ENCODE measurements around the gene FARSA.
"Not testable (repeated sequence)": the region's sequence is repeated elsewhere in the genome, so short reads cannot be mapped to it uniquely, and the experiment has no call there.

The FARSA gene

GRCh38 chr19:12953799-12954611 lies 20.5 kb upstream of the FARSA start:
- TF ChIP-seq, protein P1, sequence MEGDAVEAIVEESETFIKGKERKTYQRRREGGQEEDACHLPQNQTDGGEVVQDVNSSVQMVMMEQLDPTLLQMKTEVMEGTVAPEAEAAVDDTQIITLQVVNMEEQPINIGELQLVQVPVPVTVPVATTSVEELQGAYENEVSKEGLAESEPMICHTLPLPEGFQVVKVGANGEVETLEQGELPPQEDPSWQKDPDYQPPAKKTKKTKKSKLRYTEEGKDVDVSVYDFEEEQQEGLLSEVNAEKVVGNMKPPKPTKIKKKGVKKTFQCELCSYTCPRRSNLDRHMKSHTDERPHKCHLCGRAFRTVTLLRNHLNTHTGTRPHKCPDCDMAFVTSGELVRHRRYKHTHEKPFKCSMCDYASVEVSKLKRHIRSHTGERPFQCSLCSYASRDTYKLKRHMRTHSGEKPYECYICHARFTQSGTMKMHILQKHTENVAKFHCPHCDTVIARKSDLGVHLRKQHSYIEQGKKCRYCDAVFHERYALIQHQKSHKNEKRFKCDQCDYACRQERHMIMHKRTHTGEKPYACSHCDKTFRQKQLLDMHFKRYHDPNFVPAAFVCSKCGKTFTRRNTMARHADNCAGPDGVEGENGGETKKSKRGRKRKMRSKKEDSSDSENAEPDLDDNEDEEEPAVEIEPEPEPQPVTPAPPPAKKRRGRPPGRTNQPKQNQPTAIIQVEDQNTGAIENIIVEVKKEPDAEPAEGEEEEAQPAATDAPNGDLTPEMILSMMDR (IDR thresholded peaks at IDR 0.05; ENCODE audit: extremely low read depth, insufficient read depth, missing control alignments): no peak
- DNase-seq (ENCODE audit: low spot score): no peak
- in situ Hi-C loops (cut with MboI; ENCODE audit: low pct_unique_long_range_greater_than_20kb, low sequenced_read_pairs, unreplicated experiment): no loop called here

GRCh38 chr19:12953138-12953798 lies 19.8 kb upstream of the FARSA start:
- TF ChIP-seq, protein P1 (IDR thresholded peaks at IDR 0.05; ENCODE audit: extremely low read depth, insufficient read depth, missing control alignments): no peak
- no peak for DNase-seq (ENCODE audit: low spot score)
- in situ Hi-C loops (cut with MboI; ENCODE audit: low pct_unique_long_range_greater_than_20kb, low sequenced_read_pairs, unreplicated experiment): no loop called here

- TF ChIP-seq, protein P1 (IDR thresholded peaks at IDR 0.05; ENCODE audit: extremely low read depth, insufficient read depth, missing control alignments): no peak
- in situ Hi-C loops (cut with MboI; ENCODE audit: low pct_unique_long_range_greater_than_20kb, low sequenced_read_pairs, unreplicated experiment): no loop called here
- DNase-seq (ENCODE audit: low spot score): no peak
These were observed 19.1 kb upstream of the FARSA start for GRCh38 chr19:12952488-12953137.

- in situ Hi-C loops (cut with MboI; ENCODE audit: low pct_unique_long_range_greater_than_20kb, low sequenced_read_pairs, unreplicated experiment); DNase-seq (ENCODE audit: low spot score): not testable (repeated sequence)
These were observed 18.5 kb upstream of the FARSA start for GRCh38 chr19:12952050-12952449.

DNA sequence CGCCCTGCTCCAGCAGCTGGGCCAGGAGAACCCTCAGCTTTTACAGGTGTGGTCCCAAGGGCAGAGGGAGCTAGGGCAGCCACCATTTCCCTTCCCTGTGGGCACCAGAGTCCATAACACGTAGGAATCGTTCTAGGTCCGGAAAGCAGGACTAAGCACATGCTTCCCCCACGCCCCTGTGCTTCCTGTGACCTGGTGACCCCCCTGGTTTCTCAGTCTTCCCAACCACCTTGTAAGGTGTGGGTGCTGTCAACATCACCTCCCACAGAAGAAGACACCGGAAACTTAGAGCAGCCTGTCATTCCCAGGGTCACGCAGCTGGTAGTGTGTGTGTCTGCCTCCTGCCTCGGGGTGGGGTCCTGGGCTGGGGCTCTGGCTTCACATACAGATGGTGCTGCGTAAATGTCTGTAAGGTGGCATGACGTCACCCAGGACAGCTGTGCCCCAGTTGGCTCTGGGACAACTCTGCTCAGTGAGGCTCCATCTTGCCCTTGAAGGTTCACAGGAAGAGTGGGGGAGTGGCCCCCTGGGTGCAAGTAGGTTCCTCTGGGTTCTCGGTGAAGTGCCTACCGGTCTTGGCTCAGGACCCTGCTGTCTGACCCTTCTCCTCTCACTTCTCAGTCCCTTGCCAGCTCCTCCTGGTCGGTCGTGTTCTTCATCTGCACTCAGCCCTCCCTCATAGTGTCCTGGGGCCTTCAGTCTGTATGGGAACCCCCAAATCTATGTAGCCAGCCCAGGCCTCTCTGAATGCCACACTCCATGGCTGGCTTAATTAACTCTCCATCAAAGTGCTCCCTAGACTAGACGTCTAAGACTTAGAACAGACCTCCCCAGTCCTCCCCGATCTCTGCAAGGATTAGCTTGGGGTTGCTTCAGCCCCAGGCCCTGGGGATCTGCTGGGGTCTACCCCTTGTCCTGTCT lies 16.1 kb upstream of the FARSA start:
- TF ChIP-seq, protein P1 (IDR thresholded peaks at IDR 0.05; ENCODE audit: extremely low read depth, insufficient read depth, missing control alignments): no peak
- in situ Hi-C loops (cut with MboI; ENCODE audit: low pct_unique_long_range_greater_than_20kb, low sequenced_read_pairs, unreplicated experiment): no loop called here
- DNase-seq (ENCODE audit: low spot score): no peak

DNA sequence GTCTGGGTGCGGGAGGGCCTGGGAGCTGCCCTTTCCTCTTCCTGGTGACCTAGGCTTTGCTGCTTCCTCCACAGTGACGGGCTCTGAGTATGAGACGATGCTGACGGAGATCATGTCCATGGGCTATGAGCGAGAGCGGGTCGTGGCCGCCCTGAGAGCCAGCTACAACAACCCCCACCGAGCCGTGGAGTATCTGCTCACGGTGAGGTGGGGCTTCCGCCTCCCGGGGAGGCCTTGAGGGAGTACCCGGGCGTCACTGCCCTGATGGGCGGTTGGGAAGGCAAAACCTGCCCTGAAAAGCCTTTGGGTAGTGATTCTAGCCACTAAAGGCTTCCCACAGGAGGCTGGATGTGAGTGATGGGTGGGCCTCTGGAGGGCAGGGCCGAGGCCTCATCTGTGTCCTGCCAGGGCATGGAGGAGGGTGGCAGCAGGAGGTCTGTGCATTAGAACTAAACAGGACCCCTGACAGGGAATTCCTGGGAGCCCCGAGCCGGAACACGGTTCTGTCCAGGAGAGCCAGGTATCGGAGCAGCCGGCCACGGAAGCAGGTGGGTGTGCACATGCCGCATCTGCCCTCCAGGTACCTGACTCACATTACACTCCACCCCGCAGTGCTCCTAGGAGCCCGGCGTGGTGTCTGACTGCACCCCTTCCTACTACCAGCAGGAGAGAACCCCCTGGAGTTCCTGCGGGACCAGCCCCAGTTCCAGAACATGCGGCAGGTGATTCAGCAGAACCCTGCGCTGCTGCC lies 15.3 kb upstream of the FARSA start:
- DNase-seq (ENCODE audit: low spot score): no peak
- in situ Hi-C loops (cut with MboI; ENCODE audit: low pct_unique_long_range_greater_than_20kb, low sequenced_read_pairs, unreplicated experiment): no loop called here
- TF ChIP-seq, protein P1 (IDR thresholded peaks at IDR 0.05; ENCODE audit: extremely low read depth, insufficient read depth, missing control alignments): no peak
